Astrocyte (in vitro differentiated cells and primary cell): ENCODE measurements around the gene ABCG4. TPM values are rescaled to one million over a fixed set of nuclear protein-coding genes. Genes with fewer than 3 reads are reported as not detected.
A peak's percentile ranks its signal among the peaks of the same experiment; 100 is the strongest.

Experiments used
- DNase-seq: peaks from one replicate; pipeline ENCODE4 v3.0.0-alpha.2; 2010; ENCODE audit warnings: low read depth
- FAIRE-seq: peaks from 2 replicates; lab custom pipeline; 2011; peaks lifted over from hg19 to GRCh38; lab: Jason Lieb, UNC
- H2AFZ ChIP-seq: 2 replicates; pipeline ENCODE4 v1.6.0; 2012; ENCODE audit warnings: low read depth, low read length, inconsistent platforms
- H3K27ac ChIP-seq: 2 replicates; pipeline ENCODE4 v1.5.1; 2011; ENCODE audit warnings: low read depth, low read length, inconsistent platforms
- H3K27me3 ChIP-seq: 2 replicates; pipeline ENCODE4 v1.6.0; 2011; ENCODE audit warnings: low read length, inconsistent platforms; ENCODE audit not compliant: insufficient read depth
- H3K36me3 ChIP-seq: 2 replicates; pipeline ENCODE4 v1.5.1; 2011; ENCODE audit warnings: low read length, inconsistent platforms; ENCODE audit not compliant: insufficient read depth
- H3K4me1 ChIP-seq: 2 replicates; pipeline ENCODE4 v1.5.1; 2011; ENCODE audit warnings: low read length, inconsistent platforms; ENCODE audit not compliant: insufficient read depth
- H3K4me2 ChIP-seq: 2 replicates; pipeline ENCODE4 v1.6.0; 2012; ENCODE audit warnings: low read length, inconsistent platforms
- H3K4me3 ChIP-seq: 2 replicates; pipeline ENCODE4 v1.5.1; 2011; ENCODE audit warnings: low read depth, mild to moderate bottlenecking, low read length, inconsistent platforms; ENCODE audit not compliant: insufficient read depth
- H3K79me2 ChIP-seq: 2 replicates; pipeline ENCODE4 v1.6.0; 2012; ENCODE audit warnings: mild to moderate bottlenecking, low read length, inconsistent platforms; ENCODE audit not compliant: insufficient read depth
- H3K9ac ChIP-seq: 2 replicates; pipeline ENCODE4 v1.6.0; 2012; ENCODE audit warnings: mild to moderate bottlenecking, low read length, inconsistent platforms
- H3K9me3 ChIP-seq: 2 replicates; pipeline ENCODE4 v1.5.1; 2012; ENCODE audit warnings: low read depth, mild to moderate bottlenecking, low read length, inconsistent platforms; ENCODE audit not compliant: insufficient read depth
- H4K20me1 ChIP-seq: 2 replicates; pipeline ENCODE4 v1.6.0; 2012; ENCODE audit warnings: low read length, inconsistent platforms; ENCODE audit not compliant: insufficient read depth
- H3K27ac Mint-ChIP-seq: one replicate; pipeline ENCODE4 v1.8.0; 2021; ENCODE audit warnings: mild to moderate bottlenecking, mixed read lengths; ENCODE audit not compliant: unreplicated experiment
- H3K27me3 Mint-ChIP-seq: one replicate; pipeline ENCODE4 v1.8.0; 2021; ENCODE audit warnings: low read depth, mixed read lengths; ENCODE audit not compliant: unreplicated experiment
- H3K36me3 Mint-ChIP-seq: one replicate; pipeline ENCODE4 v1.8.0; 2021; ENCODE audit warnings: low read depth, mixed read lengths; ENCODE audit not compliant: unreplicated experiment
- H3K4me1 Mint-ChIP-seq: one replicate; pipeline ENCODE4 v1.8.0; 2021; ENCODE audit warnings: low read depth, mixed read lengths; ENCODE audit not compliant: unreplicated experiment
- H3K4me3 Mint-ChIP-seq: one replicate; pipeline ENCODE4 v1.8.0; 2021; ENCODE audit warnings: mild to moderate bottlenecking, moderate library complexity, mixed read lengths; ENCODE audit not compliant: unreplicated experiment
- H3K9me3 Mint-ChIP-seq: one replicate; pipeline ENCODE4 v1.8.0; 2021; ENCODE audit warnings: mild to moderate bottlenecking, mixed read lengths; ENCODE audit not compliant: unreplicated experiment
- EZH2 ChIP-seq: IDR thresholded peaks from 2 replicates; pipeline ENCODE4 v1.6.1; 2012; ENCODE audit warnings: mild to moderate bottlenecking, low read length, inconsistent platforms; ENCODE audit not compliant: insufficient read depth
- total RNA-seq: library from RNA; stranded (reverse); gene quantifications from 2 replicates; pipeline ENCODE4 v1.2.1, GENCODE V29; 2021
- TF ChIP-seq, protein P1 (sequence below): IDR thresholded peaks from 2 replicates; pipeline ENCODE4 v1.5.1; 2011; ENCODE audit warnings: low read depth, mild to moderate bottlenecking, inconsistent platforms, low read length, moderate library complexity; ENCODE audit not compliant: insufficient read depth

Gene ABCG4
- total RNA-seq, 1 donor from 2014 or later, result 1.5 TPM

DNA sequence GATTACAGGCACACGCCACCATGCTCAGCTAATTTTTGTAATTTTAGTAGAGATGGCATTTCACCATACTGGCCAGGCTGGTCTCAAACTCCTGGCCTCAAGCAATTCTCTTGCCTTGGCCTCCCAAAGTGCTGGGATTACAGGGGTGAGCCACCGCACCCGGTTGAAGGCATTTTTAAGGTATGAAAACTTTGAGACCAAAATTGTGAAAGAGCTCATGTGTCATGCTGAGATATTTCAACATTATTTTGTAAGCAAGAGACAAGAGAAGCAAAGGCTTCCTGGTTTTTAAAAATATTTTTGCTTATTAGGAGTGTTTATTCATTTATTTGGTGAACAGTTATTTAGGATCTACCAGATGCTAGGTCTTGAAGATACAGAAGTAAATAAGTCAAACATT lies 43.3 kb downstream of the ABCG4 start:
- Mint-ChIP-seq H3K4me3 (no peak overlapping the region), H3K9me3 (no peaks in the 10 kb centered on the region), H3K4me1 (no peaks in the 10 kb centered on the region), H3K27ac (no peak overlapping the region), H3K36me3 (peaks cover 5% of the 10 kb centered on the region), H3K27me3 (peaks cover 19% of the 10 kb centered on the region)
- no peaks in the 10 kb centered on the region for H3K79me2 ChIP-seq
- no peak overlapping the region for H3K4me3 ChIP-seq
- FAIRE-seq (no peak), DNase-seq (no peak)
- no peaks in the 10 kb centered on the region for H3K36me3 ChIP-seq
- H4K20me1 ChIP-seq, result no peaks in the 10 kb centered on the region
- no peaks in the 10 kb centered on the region for H3K4me1 ChIP-seq
- no peak overlapping the region for H3K4me2 ChIP-seq
- no peaks in the 10 kb centered on the region for H3K27me3 ChIP-seq
- H2AFZ ChIP-seq, result no peak overlapping the region
- H3K9me3 ChIP-seq, result no peaks in the 10 kb centered on the region
- no peak overlapping the region for H3K9ac ChIP-seq
- TF ChIP-seq EZH2, result no peak
- TF ChIP-seq, protein P1, sequence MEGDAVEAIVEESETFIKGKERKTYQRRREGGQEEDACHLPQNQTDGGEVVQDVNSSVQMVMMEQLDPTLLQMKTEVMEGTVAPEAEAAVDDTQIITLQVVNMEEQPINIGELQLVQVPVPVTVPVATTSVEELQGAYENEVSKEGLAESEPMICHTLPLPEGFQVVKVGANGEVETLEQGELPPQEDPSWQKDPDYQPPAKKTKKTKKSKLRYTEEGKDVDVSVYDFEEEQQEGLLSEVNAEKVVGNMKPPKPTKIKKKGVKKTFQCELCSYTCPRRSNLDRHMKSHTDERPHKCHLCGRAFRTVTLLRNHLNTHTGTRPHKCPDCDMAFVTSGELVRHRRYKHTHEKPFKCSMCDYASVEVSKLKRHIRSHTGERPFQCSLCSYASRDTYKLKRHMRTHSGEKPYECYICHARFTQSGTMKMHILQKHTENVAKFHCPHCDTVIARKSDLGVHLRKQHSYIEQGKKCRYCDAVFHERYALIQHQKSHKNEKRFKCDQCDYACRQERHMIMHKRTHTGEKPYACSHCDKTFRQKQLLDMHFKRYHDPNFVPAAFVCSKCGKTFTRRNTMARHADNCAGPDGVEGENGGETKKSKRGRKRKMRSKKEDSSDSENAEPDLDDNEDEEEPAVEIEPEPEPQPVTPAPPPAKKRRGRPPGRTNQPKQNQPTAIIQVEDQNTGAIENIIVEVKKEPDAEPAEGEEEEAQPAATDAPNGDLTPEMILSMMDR, result no peak
- H3K27ac ChIP-seq, result no peak overlapping the region

DNA sequence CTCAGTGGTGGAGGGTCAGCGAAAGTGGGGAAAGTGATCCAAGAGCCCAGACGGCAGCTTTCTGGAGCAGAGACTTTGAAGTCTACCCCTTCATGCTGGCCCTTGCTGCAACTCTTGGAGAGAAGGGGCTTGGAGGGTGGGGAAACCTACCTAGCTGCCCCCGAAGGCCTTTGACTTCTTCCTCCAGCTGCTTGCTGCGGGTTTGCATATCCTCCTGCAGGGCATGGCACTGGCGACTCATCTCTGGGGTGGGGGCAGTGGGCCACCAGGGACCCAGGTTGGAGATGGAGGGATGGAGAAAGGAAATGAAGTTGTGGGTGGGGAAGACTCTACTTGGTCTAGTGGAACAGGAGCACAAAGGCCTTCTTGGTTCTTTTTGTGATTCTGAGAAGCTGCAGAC lies 44.1 kb downstream of the ABCG4 start:
- H3K27ac ChIP-seq, result no peak overlapping the region
- no peaks in the 10 kb centered on the region for H3K79me2 ChIP-seq
- no peak for TF ChIP-seq EZH2
- TF ChIP-seq, protein P1, result no peak
- Mint-ChIP-seq H3K9me3 (no peaks in the 10 kb centered on the region), H3K36me3 (peaks cover 5% of the 10 kb centered on the region), H3K27me3 (peaks cover 19% of the 10 kb centered on the region), H3K4me3 (no peak overlapping the region), H3K4me1 (no peaks in the 10 kb centered on the region), H3K27ac (no peak overlapping the region)
- no peak overlapping the region for H3K4me2 ChIP-seq
- no peaks in the 10 kb centered on the region for H4K20me1 ChIP-seq
- no peaks in the 10 kb centered on the region for H3K36me3 ChIP-seq
- FAIRE-seq (no peak), DNase-seq (no peak)
- no peaks in the 10 kb centered on the region for H3K4me1 ChIP-seq
- no peaks in the 10 kb centered on the region for H3K9me3 ChIP-seq
- no peak overlapping the region for H2AFZ ChIP-seq
- H3K27me3 ChIP-seq, result no peaks in the 10 kb centered on the region
- no peak overlapping the region for H3K9ac ChIP-seq
- H3K4me3 ChIP-seq, result no peak overlapping the region

- Histone ChIP-seq H3K79me2 (no peaks in the 10 kb centered on the region), H3K27me3 (no peaks in the 10 kb centered on the region), H2AFZ (no peak overlapping the region), H3K4me1 (no peaks in the 10 kb centered on the region), H4K20me1 (no peaks in the 10 kb centered on the region), H3K9ac (no peak overlapping the region), H3K27ac (no peak overlapping the region), H3K36me3 (no peaks in the 10 kb centered on the region), H3K9me3 (no peaks in the 10 kb centered on the region), H3K4me3 (no peak overlapping the region), H3K4me2 (no peak overlapping the region)
- no peaks in the 10 kb centered on the region for H3K4me1 Mint-ChIP-seq
- H3K9me3 Mint-ChIP-seq, result no peaks in the 10 kb centered on the region
- peaks cover 18% of the 10 kb centered on the region for H3K27me3 Mint-ChIP-seq
- no peak for TF ChIP-seq EZH2
- TF ChIP-seq, protein P1, result no peak
- H3K27ac Mint-ChIP-seq, result no peak overlapping the region
- H3K4me3 Mint-ChIP-seq, result peak overlapping the region; percentile 64
- FAIRE-seq (no peak), DNase-seq (no peak)
- H3K36me3 Mint-ChIP-seq, result peaks cover 5% of the 10 kb centered on the region
Observed at GRCh38 chr11:119193626-119194025, 44.8 kb downstream of the ABCG4 start.
